Esophagus squamous epithelium (tissue), 5 donors: ENCODE results near the gene HOXB6. TPM values are rescaled to one million over a fixed set of nuclear protein-coding genes. Genes with fewer than 3 reads are reported as not detected.
A peak's percentile ranks its signal among the peaks of the same experiment; 100 is the strongest.

ENCODE experiments used
- DNase-seq: peaks from one replicate; lab custom pipeline; 2025; lab: John Stamatoyannopoulos, UW
- H3K27ac ChIP-seq, 4 donors: fragments of 200-600 bp; sonication (generic); one replicate each; pipeline ENCODE4 v1.5.1; 2016 to 2019; ENCODE audit warnings: mild to moderate bottlenecking in 1 of 4
- H3K27me3 ChIP-seq, 4 donors: fragments of 200-600 bp; sonication (generic); 1 replicate in 3 of 4; 2 replicates in 1 of 4; pipeline versions ENCODE4 v1.5.1 to v1.6.0; 2017 to 2021; ENCODE audit warnings: antibody characterized with exemption in 1 of 4
- H3K36me3 ChIP-seq, 3 donors: fragments of 200-600 bp; sonication (generic); one replicate each; pipeline ENCODE4 v1.5.1; 2016 to 2019
- H3K4me1 ChIP-seq, 3 donors: fragments of 200-600 bp; sonication (generic); one replicate each; pipeline ENCODE4 v1.5.1; 2017 to 2019
- H3K4me3 ChIP-seq, 4 donors: fragments of 200-600 bp; sonication (generic); 1 replicate in 3 of 4; 2 replicates in 1 of 4; pipeline ENCODE4 v1.5.1; 2016 to 2019; ENCODE audit warnings: mild to moderate bottlenecking in 2 of 4, moderate library complexity in 1 of 4
- H3K9me3 ChIP-seq, 3 donors: fragments of 200-600 bp; sonication (generic); one replicate each; pipeline ENCODE4 v1.5.1; 2016 to 2019
- POLR2A ChIP-seq, 4 donors: fragments of 450-650 bp; IDR thresholded peaks; one replicate each; pipeline ENCODE4 v1.6.1; 2017; ENCODE audit warnings: antibody characterized with exemption in 4 of 4, mild to moderate bottlenecking in 4 of 4, moderate library complexity in 3 of 4
- WGBS, 2 donors: methylation state at CpG; one replicate each; pipeline ENCODE4 v1.1.5; 2018; 5-methylcytosine and 5-hydroxymethylcytosine counted together
- intact Hi-C: fragments of 100-400 bp; cut with DNase I; formaldehyde crosslinking; loops from one replicate; pipeline ENCODE4 v1.15.0; 2022
- total RNA-seq, 4 donors: library from RNA; depleted of rRNA; stranded (reverse); fragments of >200 nt; gene quantifications; one replicate each; pipeline ENCODE4 v1.1.0, GENCODE V29; 2016
- TF ChIP-seq, protein P1 (sequence below), 6 experiments: fragments of 450-650 bp in 4 of 6; fragments of 200-600 bp in 2 of 6; sonication (generic) in 2 of 6; IDR thresholded peaks; one replicate each; pipeline ENCODE4 v1.5.1; 2016 to 2019; ENCODE audit warnings: antibody characterized with exemption in 6 of 6, mild to moderate bottlenecking in 4 of 6, moderate library complexity in 4 of 6
- donor health status: DM: yes; HTN: yes; CAD: no.

Gene HOXB6
- total RNA-seq, 4 donors from 2014 or later: 1.3 to 3.1 TPM; not detected in 2

DNA sequence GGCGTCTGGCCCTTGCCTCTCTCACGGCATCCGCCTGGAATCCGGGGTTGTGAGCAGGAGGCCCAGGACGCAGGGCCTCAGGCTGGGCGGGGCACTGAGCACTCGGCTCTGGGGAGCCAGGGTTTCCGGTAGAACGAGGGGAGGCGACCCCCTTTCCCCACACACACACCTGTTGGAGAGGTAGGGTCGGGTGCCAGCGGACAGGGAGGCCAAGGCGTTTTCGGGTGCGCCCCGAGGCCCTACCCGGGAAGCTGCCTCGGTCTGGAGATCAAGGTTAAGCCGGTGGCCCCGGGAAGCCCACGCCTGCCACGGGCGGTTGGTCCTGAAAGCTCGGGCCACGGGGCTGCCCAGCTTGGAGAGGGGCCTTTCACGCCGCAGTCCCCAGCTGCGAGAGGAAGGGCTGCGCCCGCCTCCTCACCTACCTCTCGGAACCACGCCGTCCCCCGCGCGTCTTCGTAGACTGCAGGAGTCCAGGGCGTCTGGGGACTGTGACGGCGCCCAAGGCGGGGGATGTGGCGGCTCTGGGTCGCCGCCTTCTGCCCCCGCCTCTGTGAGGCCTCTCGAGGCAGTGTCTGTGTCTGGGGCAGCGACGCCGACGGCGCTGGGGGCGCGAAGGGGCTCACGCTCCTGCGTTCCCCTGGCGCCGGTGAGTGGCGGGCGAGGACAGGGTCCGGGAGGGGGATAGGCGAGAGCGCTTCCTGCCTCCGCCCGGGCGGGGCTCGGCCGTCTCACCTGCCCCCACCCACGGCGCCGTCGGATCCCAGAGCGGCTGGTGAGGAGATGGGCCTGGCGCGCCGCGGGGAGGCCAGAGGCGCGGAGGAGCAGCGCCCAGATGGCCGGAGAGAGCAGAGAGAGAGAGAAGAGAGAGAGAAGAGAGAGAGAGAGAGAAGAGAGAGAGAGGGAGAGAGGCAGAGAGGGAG, 41.7 kb upstream of the HOXB6 start:
- 3 to 5% methylated on average over 6 to 18 of the region's 80 CpGs for WGBS, 2 donors
- peaks cover 8 to 27% (median 8%) of the 10 kb centered on the region in 3 donors for H3K4me1 ChIP-seq
- H3K9me3 ChIP-seq: no peaks in the 10 kb centered on the region
- H3K4me3 ChIP-seq: peak overlapping the region in 2 of 4 donors; percentile 41 to 61
- H3K36me3 ChIP-seq: no peaks in the 10 kb centered on the region
- intact Hi-C loops: no loop called here
- no peak for TF ChIP-seq POLR2A (IDR thresholded peaks at IDR 0.05)
- TF ChIP-seq, protein P1, sequence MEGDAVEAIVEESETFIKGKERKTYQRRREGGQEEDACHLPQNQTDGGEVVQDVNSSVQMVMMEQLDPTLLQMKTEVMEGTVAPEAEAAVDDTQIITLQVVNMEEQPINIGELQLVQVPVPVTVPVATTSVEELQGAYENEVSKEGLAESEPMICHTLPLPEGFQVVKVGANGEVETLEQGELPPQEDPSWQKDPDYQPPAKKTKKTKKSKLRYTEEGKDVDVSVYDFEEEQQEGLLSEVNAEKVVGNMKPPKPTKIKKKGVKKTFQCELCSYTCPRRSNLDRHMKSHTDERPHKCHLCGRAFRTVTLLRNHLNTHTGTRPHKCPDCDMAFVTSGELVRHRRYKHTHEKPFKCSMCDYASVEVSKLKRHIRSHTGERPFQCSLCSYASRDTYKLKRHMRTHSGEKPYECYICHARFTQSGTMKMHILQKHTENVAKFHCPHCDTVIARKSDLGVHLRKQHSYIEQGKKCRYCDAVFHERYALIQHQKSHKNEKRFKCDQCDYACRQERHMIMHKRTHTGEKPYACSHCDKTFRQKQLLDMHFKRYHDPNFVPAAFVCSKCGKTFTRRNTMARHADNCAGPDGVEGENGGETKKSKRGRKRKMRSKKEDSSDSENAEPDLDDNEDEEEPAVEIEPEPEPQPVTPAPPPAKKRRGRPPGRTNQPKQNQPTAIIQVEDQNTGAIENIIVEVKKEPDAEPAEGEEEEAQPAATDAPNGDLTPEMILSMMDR (IDR thresholded peaks at IDR 0.05): no peak
- no peak for DNase-seq
- no peak overlapping the region for H3K27ac ChIP-seq
- peaks cover 26 to 100% (median 42%) of the 10 kb centered on the region in 4 donors for H3K27me3 ChIP-seq

DNA sequence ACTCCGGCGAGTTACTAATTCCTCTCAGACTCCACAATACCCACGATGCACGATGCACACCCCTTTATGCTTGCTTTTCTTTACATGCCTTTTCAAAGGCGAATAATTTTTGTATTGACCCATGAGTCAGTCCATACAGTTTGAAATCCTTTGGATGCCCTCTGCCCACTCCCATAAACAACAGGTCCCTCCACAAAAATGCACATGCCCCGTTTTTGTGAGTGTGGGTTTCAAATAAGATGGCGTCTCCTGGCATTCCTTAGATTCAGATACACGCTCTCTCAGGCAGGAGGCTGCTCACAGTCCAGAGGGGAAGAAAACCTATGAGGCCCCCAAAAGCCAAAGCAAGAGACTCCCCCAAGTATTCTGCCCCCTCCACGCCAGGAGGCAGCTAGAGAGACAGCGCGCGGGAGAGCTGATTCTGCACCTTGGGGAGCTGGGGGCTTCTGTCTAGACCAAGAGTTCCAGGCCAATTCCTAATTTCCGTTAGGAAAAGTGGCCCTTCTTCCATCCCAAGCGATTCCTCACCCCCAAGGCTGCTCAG, 40.9 kb upstream of the HOXB6 start:
- 42 to 47% methylated on average over 9 to 10 of the region's 14 CpGs for WGBS, 2 donors
- no peak for TF ChIP-seq POLR2A (IDR thresholded peaks at IDR 0.05)
- TF ChIP-seq, protein P1 (IDR thresholded peaks at IDR 0.05): no peak
- Histone ChIP-seq H3K4me3 (peak overlapping the region in 1 of 4 donors; percentile 41), H3K27ac (no peak overlapping the region), H3K4me1 (peaks cover 8 to 27% (median 8%) of the 10 kb centered on the region in 3 donors), H3K9me3 (no peaks in the 10 kb centered on the region), H3K27me3 (peaks cover 30 to 100% (median 45%) of the 10 kb centered on the region in 4 donors), H3K36me3 (no peaks in the 10 kb centered on the region)
- no peak for DNase-seq
- intact Hi-C loops: no loop called here

DNA sequence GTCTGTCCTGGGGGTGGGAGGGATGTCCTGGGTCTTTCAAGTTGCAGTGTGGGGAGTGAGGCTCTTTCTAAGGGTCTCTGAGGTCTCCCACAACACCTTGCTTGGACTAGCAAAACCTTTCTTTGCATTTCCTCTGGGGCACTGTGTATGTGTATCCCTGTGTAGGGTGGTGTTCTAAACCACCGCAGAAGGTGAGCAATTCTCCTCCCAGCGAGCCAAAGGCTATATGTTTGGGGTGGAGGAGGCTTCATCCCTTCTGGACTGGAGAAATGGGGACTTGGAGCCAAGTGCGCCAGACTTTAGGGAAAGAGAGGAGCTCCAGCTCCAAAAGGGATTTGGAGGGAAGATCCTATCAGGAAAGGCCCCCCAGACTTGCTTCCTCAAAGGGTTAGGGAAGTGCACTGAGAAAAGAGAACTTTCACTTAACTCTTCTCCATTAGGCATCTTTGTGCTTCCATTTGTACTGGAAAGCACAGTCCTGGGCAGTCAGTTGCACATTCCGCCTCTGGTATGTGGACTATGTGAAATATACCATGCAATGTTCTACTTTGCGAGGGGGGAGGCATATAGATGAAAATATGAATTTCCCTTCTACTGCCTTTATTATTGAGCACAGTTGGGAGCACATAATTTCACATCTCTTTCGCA, 40.2 kb upstream of the HOXB6 start:
- TF ChIP-seq POLR2A (IDR thresholded peaks at IDR 0.05): no peak
- TF ChIP-seq, protein P1 (IDR thresholded peaks at IDR 0.05): no peak
- intact Hi-C loops: no loop called here
- H3K36me3 ChIP-seq: no peaks in the 10 kb centered on the region
- peaks cover 8 to 27% (median 8%) of the 10 kb centered on the region in 3 donors for H3K4me1 ChIP-seq
- H3K27ac ChIP-seq: no peak overlapping the region
- H3K27me3 ChIP-seq: peaks cover 30 to 100% (median 45%) of the 10 kb centered on the region in 4 donors
- H3K9me3 ChIP-seq: no peaks in the 10 kb centered on the region
- no peak overlapping the region for H3K4me3 ChIP-seq
- DNase-seq: no peak
- 40 to 65% methylated on average over 3 of the region's 6 CpGs for WGBS, 2 donors

DNA sequence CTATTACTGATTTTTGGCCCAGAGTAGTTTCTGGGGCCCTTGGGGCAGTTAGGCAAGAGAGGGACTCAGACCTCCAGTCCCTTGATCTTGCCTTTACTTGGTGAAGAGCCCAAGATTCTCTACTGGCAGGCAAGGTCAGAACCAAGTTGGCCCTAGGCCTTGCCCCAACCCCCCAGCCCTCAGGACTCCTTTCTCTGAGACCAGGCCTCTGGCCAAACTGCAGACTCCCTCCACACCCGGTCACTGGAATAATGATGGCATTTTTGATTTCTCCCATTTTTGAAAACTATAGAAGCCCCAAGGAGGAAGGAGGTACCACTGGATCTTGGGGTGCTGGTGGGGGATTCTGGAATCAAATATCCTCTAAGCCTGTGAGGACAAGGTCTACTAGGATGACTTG, 39.4 kb upstream of the HOXB6 start:
- no peaks in the 10 kb centered on the region for H3K36me3 ChIP-seq
- no peak for DNase-seq
- no peak for TF ChIP-seq POLR2A (IDR thresholded peaks at IDR 0.05)
- TF ChIP-seq, protein P1 (IDR thresholded peaks at IDR 0.05): no peak
- H3K9me3 ChIP-seq: no peaks in the 10 kb centered on the region
- peaks cover 8 to 27% (median 8%) of the 10 kb centered on the region in 3 donors for H3K4me1 ChIP-seq
- no peak overlapping the region for H3K4me3 ChIP-seq
- no peak overlapping the region for H3K27ac ChIP-seq
- 25 to 83% methylated on average over 1 of the region's 1 CpG for WGBS, 2 donors
- H3K27me3 ChIP-seq: peaks cover 35 to 100% (median 48%) of the 10 kb centered on the region in 4 donors
- intact Hi-C loops: no loop called here

DNA sequence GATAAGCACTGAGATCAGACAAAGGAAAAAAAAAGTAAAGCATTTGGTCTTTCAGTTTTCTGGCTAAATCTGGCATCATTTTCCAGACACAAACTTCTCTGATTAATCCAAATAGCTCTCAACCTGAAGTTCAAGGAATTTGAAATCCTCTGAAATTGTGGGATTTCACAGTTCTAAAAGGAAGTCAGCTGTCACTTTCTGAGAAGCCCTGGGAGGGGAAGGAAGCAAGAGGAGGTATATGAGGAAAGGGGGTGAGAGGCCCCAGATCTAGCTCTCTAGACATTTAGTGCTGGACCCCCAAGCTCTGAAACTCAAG, 38.9 kb upstream of the HOXB6 start:
- Histone ChIP-seq H3K27ac (no peak overlapping the region), H3K9me3 (no peaks in the 10 kb centered on the region), H3K36me3 (no peaks in the 10 kb centered on the region), H3K4me3 (no peak overlapping the region), H3K4me1 (peaks cover 8 to 27% (median 8%) of the 10 kb centered on the region in 3 donors), H3K27me3 (peaks cover 40 to 100% (median 52%) of the 10 kb centered on the region in 4 donors)
- TF ChIP-seq, protein P1 (IDR thresholded peaks at IDR 0.05): no peak
- TF ChIP-seq POLR2A (IDR thresholded peaks at IDR 0.05): no peak
- intact Hi-C loops: no loop called here
- DNase-seq: no peak
